HG03025 (cell line): ENCODE measurements around the gene HSD17B1.

Source experiments
- ATAC-seq: cut with Tn5 transposase; IDR thresholded peaks from one replicate; pipeline ENCODE4 v1.9.1; 2021; ENCODE audit warnings: mild to moderate bottlenecking, moderate library complexity; ENCODE audit not compliant: unreplicated experiment, low FRiP score

HSD17B1 gene

GRCh38 chr17:42591411-42591810 is 38.7 kb downstream of the HSD17B1 start:
- ATAC-seq, result no peak

- ATAC-seq, result no peak
Observed at GRCh38 chr17:42596386-42596785, 43.7 kb downstream of the HSD17B1 start.

GRCh38 chr17:42598905-42599304 is 46.2 kb downstream of the HSD17B1 start:
- ATAC-seq, result no peak

- ATAC-seq, result no peak
Observed at GRCh38 chr17:42603318-42603717, 50.6 kb downstream of the HSD17B1 start.
